22Rv1 (cell line): ENCODE data around the gene KLHL17.

Source experiments
- H3K27ac ChIP-seq: fragments of 450-650 bp; 2 replicates; pipeline ENCODE4 v1.5.1; 2017
- ZFX ChIP-seq: fragments of 450-650 bp; IDR thresholded peaks from 2 replicates; pipeline ENCODE4 v1.6.1; 2017; ENCODE audit warnings: antibody characterized with exemption, borderline replicate concordance
- TF ChIP-seq, protein P1 (sequence below): fragments of 450-650 bp; IDR thresholded peaks from 2 replicates; pipeline ENCODE4 v1.5.1; 2017; ENCODE audit warnings: mild to moderate bottlenecking

The KLHL17 gene

DNA sequence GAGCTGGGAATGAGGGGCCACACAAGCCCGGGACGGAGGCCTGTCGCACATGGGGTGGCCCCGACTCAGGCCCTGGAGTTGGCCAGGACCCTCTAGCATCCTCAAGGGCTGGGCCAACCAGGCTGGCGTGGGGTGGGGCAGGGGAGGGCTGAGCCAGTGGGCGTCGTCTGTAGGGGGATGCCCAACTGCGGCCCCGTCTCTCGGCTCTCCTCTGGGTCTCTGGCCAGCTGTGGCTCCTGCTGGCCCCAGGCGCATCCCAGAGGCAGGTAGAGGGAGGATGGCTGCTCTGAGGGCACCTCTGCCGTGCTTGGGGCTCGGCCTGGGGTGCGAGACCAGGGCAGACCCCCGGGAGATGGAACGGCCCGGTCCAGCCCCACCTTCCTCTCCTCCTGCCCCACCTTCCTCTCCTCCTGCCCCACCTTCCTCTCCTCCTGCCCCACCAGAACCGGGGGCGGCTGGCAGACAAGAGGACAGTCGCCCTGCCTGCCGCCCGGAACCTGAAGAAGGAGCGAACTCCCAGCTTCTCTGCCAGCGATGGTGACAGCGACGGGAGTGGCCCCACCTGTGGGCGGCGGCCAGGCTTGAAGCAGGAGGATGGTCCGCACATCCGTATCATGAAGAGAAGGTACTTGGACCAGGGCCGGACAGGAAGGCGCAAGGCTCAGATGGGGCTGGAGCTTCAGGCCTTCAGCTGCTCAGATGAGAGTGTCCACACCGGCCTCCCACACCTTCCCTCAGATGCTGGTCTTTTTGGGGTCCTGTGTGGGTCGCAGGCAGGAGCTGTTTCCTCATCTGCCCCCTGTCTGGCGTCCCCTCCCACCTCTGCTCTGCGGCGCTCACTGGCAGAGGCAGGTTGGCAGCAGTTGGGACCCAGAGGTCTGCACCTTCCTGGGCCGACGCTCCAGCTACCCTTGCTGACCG is 30.4 kb upstream of the KLHL17 start:
- TF ChIP-seq ZFX = no peak
- TF ChIP-seq, protein P1, sequence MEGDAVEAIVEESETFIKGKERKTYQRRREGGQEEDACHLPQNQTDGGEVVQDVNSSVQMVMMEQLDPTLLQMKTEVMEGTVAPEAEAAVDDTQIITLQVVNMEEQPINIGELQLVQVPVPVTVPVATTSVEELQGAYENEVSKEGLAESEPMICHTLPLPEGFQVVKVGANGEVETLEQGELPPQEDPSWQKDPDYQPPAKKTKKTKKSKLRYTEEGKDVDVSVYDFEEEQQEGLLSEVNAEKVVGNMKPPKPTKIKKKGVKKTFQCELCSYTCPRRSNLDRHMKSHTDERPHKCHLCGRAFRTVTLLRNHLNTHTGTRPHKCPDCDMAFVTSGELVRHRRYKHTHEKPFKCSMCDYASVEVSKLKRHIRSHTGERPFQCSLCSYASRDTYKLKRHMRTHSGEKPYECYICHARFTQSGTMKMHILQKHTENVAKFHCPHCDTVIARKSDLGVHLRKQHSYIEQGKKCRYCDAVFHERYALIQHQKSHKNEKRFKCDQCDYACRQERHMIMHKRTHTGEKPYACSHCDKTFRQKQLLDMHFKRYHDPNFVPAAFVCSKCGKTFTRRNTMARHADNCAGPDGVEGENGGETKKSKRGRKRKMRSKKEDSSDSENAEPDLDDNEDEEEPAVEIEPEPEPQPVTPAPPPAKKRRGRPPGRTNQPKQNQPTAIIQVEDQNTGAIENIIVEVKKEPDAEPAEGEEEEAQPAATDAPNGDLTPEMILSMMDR = no peak
- H3K27ac ChIP-seq = peak overlapping the region; percentile 68

DNA sequence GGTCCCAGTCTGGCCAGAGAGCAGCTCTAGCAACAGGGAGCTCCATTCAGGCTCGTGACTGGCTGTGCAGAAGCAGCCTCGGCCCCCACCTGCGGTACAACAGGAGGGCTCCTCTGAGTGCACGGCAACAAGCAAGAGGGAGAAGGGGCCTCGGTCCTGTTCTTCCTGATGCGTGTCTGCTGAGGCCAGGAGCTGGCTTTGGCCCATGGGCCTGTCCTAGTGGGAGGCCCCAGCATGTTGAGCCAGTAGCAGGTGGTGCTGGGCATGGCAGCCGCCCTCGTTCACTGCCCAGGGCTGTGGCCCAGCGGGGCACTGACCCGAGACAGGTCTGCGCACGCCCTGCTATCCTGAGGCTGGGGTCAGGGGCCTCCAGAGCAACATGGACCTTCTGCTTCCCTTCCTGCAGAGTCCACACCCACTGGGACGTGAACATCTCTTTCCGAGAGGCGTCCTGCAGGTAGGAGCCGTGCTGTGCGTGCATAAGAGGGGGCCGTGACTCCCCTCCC is 29.7 kb upstream of the KLHL17 start:
- no peak for TF ChIP-seq ZFX
- TF ChIP-seq, protein P1 = no peak
- peak overlapping the region; percentile 68 for H3K27ac ChIP-seq

DNA sequence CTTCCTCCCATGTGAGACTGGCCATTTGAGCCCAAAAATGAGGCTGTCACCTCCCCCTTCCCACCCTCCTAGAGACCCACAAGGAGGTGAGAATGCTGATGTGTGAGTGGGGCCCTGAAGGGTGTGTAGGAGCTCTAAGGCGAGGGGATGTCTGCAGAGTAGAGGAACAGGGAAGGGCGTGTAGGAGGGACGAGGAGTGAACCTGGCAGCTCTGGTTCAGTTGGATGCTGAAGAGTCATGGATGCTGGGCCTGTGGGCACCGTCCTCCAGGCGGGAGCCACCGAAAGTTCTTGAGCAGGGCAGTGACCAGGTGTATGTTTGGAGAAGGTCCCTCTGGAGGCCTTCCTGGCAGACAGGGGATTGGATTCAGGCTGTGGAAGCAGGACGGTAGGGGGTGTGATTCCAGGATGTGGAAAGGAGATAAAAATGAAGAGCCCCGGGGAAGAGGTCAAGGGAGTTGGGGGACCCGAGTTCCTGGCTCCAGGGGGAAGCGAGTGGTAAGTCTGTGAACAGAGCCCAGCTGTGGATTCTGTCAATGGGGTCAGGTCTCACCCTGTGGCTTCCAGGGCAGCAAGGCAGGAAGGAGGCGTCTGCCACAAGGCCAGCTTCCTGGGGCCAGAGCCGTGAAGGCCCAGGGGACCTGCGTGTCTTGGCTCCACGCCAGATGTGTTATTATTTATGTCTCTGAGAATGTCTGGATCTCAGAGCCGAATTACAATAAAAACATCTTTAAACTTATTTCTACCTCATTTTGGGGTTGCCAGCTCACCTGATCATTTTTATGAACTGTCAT is 28.8 kb upstream of the KLHL17 start:
- peak overlapping the region; percentile 68 for H3K27ac ChIP-seq
- no peak for TF ChIP-seq ZFX
- TF ChIP-seq, protein P1 = no peak

DNA sequence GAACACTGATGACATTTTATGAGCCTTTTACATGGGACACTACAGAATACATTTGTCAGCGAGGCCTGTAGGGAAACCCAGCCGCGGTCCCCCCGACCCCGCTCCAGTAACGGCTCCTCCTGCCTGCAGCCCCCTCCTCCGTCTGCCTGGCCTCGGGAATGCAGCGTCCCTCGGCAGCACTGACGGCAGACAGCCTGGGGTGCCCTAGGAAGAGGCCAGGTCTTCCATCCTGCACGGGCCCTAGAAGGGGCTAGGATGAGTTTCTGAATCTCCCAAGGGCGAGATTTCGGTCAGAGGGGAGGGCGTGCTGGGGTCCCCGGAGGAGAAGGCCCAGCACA is 28.2 kb upstream of the KLHL17 start:
- TF ChIP-seq, protein P1 = no peak
- no peak for TF ChIP-seq ZFX
- H3K27ac ChIP-seq = peak overlapping the region; percentile 68

DNA sequence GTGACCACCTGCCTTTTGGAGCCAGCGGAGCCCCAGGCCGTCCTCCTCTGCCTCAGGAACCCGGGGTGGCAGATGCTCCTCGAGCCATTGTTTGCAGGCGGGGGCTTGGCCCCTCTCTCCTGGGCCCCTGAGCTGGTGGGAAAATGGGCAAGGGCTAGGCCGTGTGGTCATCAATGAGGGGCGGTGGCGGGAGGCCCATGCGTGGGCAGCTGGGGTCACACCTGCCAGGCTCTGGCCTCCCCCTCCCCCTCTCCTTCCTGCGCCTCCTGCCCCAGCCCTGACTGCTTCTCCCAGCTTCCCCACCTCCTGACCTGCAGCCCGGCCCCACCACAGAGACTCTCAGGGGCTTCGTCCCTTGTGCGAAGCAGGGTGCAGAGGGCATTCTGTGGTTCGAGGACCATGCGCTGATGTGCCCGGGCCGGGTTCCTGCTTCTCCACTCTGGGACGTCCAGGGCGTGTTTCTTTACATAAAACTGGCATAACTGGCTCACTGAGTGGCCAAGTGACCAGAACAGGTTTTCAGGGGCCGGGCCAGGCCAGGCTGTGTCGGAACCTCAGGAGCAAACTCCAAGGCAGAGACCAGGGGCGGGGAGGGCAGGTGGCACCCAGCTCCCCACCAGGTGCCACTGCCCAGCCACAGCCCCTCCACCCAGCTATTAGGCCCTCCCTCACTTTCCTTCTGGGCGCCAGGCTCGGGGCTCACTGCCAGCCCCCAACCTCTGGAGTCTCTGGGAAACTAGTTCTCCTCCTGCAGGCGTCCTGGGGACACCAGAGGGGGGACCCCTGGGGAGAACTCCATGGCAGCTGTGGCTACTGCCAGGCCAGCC is 27.4 kb upstream of the KLHL17 start:
- peak overlapping the region; percentile 68 for H3K27ac ChIP-seq
- no peak for TF ChIP-seq ZFX
- TF ChIP-seq, protein P1 = no peak

DNA sequence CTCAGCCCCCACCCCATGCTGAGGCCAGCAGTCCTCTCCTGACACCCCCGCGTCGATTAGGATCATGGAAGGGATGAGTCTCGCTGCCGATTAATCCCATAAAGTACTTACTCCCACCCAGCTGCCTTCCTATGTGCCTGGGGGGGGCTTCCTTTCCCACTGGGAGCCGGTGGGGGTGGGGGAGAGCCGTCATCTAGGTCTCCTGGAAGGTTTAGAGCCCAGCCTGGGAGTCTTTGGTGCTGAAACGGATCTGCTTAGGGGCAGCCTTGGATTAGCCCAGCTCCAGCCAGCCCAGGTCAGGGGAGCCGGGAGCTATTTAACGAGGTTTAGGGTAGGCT is 26.8 kb upstream of the KLHL17 start:
- peak overlapping the region; percentile 68 for H3K27ac ChIP-seq
- TF ChIP-seq, protein P1 = no peak
- no peak for TF ChIP-seq ZFX
